Esophagus mucosa (tissue), 1 donor: ENCODE results near the gene KCMF1. TPM values are rescaled to one million over a fixed set of nuclear protein-coding genes. Genes with fewer than 3 reads are reported as not detected.
"Not testable (repeated sequence)": the region's sequence is repeated elsewhere in the genome, so short reads cannot be mapped to it uniquely, and the experiment has no call there.

Source experiments
- ATAC-seq: fragments of 200-7000 bp; cut with Tn5 transposase; one replicate; pipeline ENCODE4 v1.9.1; 2020
- total RNA-seq: library from RNA; stranded (reverse); gene quantifications from one replicate; pipeline ENCODE4 v1.2.4, GENCODE V29; 2023
- donor health status: DM: yes; HTN: yes; CAD: no.

Gene KCMF1
- 80.7 TPM for total RNA-seq

DNA sequence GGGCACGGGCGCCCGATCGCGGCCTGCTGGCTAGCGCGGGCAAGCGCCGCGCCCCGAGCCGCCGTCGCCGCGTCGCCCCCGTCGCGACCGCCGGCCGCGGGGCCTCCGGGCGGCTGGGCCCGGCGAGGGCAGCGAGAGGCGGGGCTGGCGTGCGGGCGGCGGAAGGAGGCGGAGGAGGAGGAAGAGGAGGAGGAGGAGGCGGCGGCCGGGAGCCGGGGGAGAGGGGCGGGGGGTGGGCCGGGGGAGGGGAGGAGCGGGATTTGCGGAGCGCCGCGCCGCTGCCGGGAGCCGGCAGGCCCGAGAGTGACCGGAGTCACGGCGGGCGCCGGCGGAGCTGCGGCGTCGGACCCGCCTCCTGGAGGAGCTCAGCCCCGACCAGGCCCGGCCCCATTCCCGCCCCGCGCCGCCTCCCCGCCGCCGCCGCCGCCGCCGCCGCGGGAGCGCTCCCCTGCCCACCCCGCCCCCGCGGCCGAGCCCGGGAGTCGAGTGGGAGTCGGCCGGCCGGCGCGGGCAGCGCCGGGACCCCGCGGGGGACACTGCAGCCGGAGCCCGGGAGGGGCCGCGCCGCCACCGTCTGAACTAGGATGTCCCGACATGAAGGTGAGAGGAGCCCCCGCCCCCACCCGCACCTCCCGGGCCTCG, at the start of gene KCMF1:
Gene KCMF1, plus strand, starts transcription at position 294 of the 642 bp plus-strand sequence. Its CDS starts 291 bp downstream, at position 585.
- peak; percentile 84 for ATAC-seq

DNA sequence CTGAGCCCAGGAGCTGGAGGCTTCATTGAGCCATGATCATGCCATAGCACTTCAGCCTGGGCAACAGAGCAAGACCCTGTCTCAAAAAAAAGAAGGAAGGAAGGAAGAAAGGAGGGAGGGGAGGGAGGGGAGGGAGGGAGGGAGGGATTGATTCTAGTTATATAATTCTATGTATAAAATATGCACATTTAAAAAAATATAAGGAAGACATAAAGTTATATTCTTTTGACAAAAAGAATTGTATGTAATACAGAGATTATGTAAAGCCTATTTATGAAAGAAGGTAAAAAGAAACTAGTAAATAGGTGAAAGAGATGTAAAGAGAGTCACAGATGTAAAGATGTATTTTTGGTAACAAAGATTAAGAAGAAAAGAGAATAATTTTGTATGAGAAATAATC, 48.0 kb upstream of the KCMF1 start:
- ATAC-seq, result no peak

DNA sequence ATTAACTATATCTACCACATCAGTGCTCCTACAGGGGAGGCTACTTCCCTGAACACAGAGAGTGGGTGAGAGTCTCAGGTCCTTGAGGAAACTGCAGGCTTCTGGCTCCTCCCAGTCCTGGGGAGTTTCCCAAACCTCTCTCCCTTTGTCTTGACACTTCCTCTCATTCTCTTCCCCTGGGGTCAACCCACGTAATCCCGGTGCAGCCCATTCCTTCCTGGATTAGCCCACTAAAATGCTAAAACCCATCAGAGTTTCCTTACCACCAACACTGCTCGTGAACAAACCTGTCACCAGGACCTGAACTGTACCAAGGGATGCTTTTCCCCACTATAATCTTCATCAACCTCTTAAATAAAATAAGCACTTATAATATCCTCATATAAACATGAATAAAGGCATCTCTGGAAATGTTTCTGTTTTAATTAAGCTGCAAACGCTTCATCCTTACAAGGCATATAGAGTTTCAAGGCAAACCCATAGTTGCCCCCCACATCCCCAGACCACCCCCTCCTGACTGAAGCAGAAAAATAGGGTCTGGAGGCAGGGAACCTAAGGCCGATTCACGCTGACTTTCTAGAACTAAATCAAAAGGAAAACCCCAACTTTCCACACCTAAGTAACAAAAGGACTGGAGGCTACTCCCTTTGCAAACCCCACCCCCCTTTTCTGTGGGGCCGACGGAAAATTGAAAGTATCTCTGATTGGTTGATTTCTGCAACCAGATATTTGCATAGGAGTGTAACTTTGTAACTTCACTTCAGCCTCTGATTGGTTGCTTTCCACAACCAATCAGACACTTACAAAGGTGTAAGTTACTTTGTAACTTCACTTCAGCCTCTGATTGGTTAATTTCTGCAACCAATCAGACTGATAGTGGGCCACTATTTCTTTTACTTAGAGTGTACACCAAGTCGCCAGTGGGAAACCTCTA, 46.5 kb upstream of the KCMF1 start:
- peak; percentile 48 for ATAC-seq

DNA sequence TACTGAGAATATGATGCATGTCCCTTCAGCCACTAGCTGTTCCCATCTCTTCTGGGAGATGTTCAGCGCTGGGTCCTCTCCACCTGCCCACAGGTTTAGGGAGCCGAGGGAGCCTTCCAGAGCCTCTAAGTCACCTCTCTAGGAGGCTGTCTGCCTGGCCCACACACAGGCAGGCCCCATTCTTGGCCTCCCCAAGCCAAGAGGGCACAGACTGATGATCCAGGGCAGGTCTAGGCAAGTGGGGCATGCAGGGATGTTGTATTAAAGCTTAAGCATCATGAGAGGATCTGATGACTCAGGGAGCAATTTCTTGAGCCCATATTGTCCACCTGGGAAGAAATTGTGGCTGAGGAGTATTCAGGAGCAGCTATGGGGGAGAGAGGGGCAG, 45.6 kb upstream of the KCMF1 start:
- ATAC-seq, result peak; percentile 79

DNA sequence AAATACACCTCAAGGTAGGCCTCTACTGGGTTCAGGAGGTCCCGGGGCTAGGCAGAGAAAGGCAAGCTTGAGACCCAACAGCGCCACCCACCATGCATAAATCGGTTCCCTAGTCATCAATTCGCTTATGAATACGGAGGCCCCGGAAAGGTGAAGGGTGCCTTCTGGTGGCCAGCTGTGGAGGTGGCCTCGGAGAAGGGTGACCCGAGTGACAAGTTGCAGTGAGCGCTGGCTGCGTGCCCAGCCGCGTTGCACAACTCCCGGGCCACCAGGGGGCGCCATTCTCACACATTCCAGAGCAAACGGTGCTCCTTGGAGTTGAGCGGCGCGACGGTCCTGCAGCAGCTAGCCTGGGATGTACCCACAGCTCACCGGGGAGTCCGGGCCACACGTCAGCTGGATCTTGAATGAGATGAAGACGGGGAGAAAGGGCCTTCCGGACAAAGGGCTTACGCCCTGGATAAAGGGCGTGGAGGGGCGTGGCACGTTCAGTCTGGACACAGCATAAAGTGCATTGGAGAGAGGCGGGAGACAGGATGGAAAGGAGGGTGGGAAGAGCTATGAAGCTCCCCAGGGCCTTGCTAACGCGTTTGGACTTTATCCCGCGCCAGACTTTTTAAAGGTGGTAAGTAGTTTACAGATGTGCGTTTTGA, 45.1 kb upstream of the KCMF1 start:
- ATAC-seq, result peak; percentile 86

DNA sequence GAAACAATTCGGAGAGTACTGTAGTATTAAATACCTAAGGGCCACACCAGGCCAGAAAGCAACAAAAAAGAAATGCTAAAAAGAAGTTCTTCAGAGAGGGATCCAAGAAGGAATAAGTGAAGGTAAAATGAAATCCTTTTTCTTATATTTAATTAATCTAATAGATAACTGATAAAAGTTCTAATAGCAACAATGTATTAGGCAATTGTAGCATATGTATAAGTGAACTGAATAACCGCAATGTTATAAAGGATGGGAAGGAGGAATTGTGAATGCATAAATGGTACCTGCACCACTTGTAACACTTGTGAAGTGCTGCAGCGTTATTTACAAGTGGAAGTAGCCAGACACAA, 43.7 kb upstream of the KCMF1 start:
- no peak for ATAC-seq

DNA sequence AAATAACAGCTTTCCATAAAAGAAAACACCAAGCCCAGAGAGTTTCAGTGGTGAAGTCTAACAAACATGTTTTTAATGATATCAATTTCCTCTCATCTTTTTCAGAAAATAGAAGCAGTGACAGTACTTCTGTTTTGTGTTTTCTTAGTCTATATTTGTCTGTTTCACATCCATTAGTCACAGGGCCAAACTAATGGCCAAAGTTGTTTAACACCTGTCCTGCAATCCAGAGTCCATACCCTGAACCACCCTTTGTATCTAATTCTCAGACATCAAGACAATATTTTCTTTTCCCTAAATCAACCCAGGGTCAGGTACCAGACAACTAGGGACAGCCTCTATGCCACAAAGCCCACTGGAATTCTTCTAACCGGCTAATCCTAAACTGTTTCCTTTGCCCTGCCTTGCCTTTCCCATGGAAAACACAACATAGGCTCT, 39.6 kb upstream of the KCMF1 start:
- ATAC-seq, result no peak

DNA sequence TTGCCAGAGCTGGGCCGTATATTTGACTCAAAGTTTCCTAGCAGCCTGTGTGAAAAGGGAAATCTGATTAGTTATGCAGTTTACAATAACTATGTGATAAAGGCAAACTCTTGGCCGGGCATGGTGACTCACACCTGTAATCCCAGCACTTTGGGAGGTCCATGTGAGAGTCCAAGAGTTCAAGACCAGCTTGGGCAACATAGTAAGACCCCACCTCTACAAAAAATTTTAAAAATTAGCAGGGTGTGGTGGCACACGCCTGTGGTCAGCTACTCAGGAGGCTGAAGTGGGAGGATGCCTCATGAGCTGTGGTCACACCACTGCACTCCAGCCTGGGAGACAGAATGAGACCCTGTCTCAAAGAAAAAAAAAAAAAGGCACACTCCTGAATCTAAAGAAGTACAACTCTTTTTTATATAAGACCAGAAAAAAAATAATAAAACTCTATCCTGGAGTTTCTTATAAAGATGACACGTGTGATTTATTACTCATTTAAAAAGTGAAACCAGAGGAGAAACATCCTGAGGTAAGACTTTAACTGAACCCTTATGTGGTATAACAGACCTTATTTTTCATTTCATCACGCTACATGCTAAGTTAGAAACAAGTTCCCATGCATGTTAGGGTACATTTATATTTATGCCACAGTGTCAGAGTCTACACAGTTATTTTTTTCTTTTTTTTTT, 32.6 kb upstream of the KCMF1 start:
- no peak for ATAC-seq

DNA sequence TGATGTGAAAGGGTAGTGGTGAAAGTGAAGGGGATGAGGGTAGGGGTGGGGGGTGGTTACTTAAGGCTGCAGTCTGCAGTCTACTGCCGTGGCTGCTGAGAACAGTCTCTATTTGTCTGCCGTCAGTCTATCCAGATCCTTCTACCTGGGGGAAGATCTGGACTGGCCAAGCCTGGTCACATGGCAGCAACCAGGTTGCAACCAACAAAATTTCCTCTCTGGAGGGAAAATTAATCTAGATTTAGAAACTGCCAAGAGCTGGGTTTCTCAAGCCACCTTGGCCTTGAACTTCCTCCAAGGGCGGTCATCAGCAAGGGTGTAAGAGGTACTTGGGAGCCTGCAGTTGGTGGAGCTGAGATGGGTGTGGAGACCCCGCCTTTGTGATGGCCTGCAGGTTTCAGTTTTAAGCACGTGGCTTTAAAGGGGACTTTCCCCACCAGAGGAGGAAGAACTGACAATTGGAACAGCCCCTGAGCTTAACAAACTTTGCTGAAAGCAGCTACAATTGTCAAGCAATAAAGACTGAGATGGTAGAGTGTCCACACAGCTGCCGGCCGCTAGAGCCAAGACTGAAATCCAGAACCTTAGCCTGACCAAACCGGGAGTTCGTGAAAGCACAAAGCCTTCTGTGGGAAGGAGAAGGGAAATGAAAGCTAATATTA, 31.4 kb upstream of the KCMF1 start:
- peak; percentile 87 for ATAC-seq

DNA sequence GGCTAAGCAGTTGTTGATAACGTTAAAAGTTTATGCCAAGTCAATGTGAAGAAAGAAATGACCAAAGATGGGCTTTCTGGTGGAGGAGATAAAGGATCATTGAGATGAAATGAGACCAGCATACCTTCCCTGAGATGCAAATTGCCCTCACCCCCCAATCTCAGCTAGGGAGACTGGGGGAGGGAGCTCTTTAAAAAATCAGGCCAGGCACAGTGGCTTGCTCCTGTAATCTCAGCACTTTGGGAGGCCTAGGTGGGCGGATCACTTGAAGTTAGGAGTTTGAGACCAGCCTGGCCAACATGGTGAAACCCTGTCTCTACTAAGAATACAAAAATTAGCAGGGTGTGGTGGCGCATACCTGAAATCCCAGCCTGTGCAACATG, 30.9 kb upstream of the KCMF1 start:
- no peak for ATAC-seq

DNA sequence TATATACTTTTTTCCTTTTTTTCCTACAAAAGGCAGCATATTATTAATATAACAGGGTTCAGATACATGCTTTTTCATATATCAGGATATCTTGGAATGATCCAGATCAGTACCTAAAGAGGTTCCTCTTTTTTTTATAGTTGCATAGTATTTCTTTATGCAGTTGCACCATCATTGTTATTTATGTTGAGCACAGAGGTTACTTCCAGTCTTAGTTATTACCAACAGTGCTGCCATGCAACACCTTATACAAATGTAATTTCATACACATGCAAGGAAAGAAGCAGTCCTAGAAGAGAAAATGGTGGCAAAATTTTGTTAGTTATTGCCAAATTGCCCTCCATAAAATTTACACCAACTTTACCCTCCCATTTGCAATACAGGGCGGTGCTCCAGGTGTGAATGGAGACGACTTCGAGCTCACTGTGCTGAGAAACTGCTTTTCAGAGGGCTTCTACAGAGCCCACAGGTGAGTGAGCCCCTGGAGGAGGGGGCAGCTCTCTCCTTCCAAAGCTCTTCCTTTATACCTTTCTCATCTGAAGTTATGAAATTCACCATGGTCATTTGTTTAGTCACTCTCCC, 30.0 kb upstream of the KCMF1 start:
- no peak for ATAC-seq

DNA sequence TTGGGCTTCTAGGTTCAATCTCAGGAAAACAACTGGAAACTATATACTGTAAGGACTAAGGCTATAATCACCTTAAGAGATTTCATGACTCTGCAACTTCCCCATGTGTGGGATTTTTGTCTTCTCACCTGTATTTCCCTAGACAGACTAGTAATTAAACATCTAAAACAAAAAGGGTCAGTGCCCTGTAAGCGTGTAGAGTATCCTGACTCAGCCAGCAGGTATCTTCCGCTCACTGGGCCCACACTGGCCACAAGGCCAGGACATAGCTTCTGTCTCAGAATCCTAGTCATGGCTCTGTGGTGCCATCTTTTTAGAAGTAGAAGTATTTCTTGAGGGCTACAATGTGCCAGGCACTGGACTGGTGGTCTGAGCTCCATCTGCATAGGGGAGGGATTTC, 28.8 kb upstream of the KCMF1 start:
- no peak for ATAC-seq

DNA sequence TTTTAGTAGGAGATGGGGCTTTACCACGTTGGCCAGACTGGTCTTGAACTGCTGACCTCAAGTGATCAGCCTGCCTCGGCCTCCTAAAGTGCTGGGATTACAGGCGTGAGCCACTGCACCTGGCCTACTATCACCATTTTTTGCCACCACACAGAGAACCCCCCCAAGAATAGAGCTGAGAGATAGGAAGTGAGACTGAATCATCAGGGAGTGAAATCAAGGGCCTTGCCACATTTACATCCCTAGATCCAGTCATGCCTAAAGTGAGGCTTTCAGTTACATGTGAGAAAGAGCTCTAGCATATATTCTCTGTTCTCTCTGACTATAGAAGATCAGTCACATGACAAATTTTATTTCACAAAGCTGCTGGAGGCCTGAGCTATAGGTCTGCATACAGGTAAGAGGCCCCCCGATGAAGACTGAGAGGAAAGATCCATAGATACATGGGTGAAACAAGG, 28.0 kb upstream of the KCMF1 start:
- no peak for ATAC-seq

DNA sequence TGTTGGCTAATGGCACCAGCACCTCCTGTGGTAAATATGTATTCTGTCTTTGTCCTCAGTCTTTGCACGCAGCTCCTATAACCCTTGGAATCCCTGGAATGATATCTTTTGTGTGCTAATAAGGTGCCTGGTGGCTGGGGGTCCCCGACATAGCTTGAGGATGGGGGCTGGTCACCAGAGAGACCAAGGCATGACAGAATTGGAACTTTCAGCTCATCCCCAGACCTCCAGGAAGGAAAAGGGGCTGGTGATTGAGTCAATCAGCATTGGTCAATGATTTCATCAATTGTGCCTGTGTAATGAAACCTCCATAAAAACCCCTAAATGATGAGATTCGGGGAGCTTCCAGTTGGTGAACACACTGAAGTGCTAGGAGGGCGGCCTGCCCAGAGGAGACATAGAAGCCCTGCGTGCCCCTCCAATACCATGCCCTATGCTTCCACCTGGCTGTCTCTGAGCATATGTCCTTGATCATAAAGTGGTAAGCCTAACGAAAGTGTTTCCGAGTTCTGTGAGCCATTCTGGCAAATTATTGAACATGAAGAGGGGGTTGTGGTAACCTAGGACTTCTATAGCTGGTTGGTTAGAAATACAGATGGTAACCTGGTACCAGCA, 26.6 kb upstream of the KCMF1 start:
- ATAC-seq, result no peak

DNA sequence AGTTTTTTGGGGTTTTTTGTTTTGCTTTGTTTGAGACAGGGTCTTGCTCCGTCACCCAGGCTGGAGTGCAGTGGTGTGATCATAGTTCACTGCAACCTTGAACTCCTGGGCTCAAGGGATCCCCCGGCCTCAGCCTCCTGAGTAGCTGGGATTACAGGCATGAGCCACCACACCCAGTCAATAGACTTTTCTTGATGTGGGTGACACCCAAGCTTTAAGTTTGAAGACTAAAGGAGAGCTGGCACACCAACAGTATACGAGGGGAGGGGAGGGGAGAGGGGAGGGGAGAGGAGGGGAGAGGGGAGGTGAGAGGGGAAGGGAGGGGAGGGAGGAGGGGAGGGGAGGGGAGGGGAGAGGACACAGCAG, 25.1 kb upstream of the KCMF1 start:
- not testable (repeated sequence) for ATAC-seq

DNA sequence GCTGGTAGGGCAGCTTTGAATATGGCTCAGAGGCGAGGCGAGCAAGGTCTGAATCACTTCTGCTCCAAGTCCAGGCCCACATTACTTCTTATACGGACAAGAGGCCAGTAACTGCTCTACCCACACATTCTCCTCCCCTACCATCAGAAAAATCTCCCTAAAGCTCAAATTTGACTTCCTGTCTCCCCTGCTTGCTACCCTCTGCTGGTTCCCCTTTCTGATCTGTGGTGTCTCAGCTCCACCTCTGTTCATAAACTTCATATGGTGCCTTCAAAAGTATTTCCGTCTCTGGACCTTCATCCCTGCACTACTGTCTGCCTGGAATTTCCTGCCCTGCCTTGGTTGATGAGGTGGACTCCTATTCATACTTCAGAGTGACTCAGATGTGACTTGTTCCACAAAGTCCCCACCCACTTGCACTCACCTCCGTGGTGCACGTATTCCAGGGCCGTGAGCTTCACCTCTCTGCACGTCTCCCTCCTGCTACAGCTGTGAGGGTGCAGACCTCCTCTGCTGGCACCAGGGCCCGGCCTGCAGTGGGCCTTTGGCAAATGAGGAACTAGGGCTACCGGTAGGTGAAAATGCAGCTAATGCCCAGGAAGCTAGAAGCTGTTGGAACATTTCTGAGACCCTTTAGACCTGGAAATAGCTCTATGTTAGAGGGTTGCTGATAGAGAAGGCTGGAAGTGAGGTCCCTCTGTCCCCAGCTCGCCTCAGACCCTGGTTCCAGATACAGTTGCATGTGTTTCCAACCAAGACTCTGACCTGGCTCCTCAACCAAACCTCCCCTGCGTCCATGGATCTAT, 24.6 kb upstream of the KCMF1 start:
- peak; percentile 97 for ATAC-seq

DNA sequence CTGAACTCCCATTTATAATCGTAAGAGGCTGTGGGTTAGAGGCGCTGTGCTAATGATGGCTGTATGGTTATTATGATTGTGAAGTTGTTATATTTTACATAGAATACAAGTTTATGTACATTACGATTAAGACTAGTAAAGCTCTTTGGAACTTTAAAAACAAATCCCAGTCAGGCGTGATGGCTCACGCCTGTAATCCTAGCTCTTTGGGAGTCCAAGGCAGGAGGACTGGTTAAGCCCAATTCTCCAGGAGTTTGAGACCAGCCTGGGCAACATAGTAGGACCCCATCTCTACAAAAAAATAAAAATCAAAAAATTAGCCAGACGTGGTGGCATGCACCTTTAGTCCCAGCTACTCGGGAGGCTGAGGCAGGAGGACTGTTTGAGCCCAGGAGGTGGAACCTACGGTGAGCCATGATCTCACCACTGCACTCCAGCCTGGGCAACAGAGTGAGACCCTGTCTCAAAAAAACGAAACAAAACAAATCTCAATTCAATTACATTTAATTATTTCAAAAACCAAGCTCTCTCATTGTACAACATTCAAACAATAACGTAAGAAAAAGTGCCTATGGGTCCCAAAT, 23.9 kb upstream of the KCMF1 start:
- no peak for ATAC-seq

DNA sequence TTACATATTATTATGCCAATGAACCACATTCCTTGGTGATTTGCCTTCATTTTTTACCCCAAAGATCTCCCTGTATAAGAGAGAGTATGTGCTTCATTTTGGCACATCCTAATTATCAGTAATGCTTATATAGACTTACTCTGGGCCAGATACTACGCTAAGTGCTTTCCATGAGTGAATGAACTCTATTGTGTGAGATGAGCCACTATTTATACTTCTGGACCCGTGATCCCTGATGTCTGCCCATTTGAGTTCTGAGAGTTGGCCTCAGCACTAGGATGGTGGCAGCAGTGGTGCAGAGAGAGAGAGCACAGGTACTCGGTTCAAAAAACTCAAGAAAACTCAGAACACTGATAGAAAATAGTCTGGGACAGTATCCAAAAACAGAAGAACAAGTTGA, 17.4 kb upstream of the KCMF1 start:
- no peak for ATAC-seq

DNA sequence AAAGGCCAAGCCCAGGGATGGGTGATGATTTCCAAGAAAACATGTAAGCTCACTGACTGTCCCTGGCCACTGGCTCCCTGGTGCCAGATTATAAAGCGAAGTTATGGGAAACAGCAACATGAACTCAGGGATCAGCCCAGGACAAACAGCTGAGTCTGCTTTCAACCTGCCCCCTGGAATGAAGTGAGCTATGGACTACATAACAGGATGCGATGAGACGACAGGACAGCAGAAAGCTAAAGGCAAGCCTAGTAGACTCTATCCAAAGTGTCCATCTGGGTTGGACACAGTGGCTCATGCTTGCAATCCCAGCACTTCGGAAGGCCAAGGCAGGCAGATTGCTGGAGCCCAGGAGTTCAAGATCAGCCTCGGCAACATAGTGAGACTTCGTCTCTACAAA, 16.6 kb upstream of the KCMF1 start:
- no peak for ATAC-seq
